Caco-2 (cell line): ENCODE data around the gene TMEM225B. TPM values are rescaled to one million over a fixed set of nuclear protein-coding genes. Genes with fewer than 3 reads are reported as not detected.

Experiments used
- BruUV-seq: library from RNA; stranded (reverse); fragments of 400-500 nt; replicated peaks from 2 replicates; lab custom pipeline; 2021; lab: Mats Ljungman, UMichigan
- CTCF ChIA-PET: fragments of 300-600 bp; sonication (Branson Sonifier 250); formaldehyde crosslinking; loops from one replicate; lab custom pipeline; 2022; ENCODE audit warnings: antibody characterized with exemption; lab: Charles Lee
- POLR2A ChIA-PET: fragments of 300-600 bp; sonication (Branson Sonifier 250); formaldehyde crosslinking; loops from one replicate; lab custom pipeline; 2022; ENCODE audit warnings: antibody characterized with exemption; lab: Charles Lee
- DNase-seq, 2 experiments: peaks; one replicate each; pipeline versions ENCODE4 v3.0.0 to v3.0.0-alpha.2; 2020 to 2022
- H3K27me3 ChIP-seq: replicated peaks from 2 replicates; pipeline ENCODE4 v1.6.0; 2011; ENCODE audit warnings: low read length; ENCODE audit not compliant: control insufficient read depth, insufficient read depth
- H3K36me3 ChIP-seq: 2 replicates; pipeline ENCODE4 v1.5.1; 2011; ENCODE audit warnings: low read length; ENCODE audit not compliant: control insufficient read depth, insufficient read depth
- H3K4me1 ChIP-seq: fragments of 250-450 bp; sonication (Bioruptor Pico); 2 replicates; pipeline ENCODE4 v1.5.1; 2020; ENCODE audit warnings: mild to moderate bottlenecking
- H3K4me3 ChIP-seq: 2 replicates; pipeline ENCODE4 v1.5.1; 2011; ENCODE audit warnings: low read depth, mild to moderate bottlenecking, control low read depth, low read length
- H3K9me3 ChIP-seq: fragments of 250-450 bp; sonication (Bioruptor Pico); 2 replicates; pipeline ENCODE4 v1.5.1; 2020; ENCODE audit warnings: mild to moderate bottlenecking, moderate library complexity
- H3K27ac Mint-ChIP-seq: one replicate; pipeline ENCODE4 v1.8.0; 2022; ENCODE audit warnings: mixed read lengths; ENCODE audit not compliant: unreplicated experiment
- H3K27me3 Mint-ChIP-seq: one replicate; pipeline ENCODE4 v1.8.0; 2022; ENCODE audit warnings: mixed read lengths; ENCODE audit not compliant: insufficient read depth, unreplicated experiment
- H3K36me3 Mint-ChIP-seq: one replicate; pipeline ENCODE4 v1.8.0; 2022; ENCODE audit warnings: mild to moderate bottlenecking, mixed read lengths; ENCODE audit not compliant: insufficient read depth, unreplicated experiment
- H3K4me1 Mint-ChIP-seq: one replicate; pipeline ENCODE4 v1.8.0; 2022; ENCODE audit warnings: low read depth, mixed read lengths; ENCODE audit not compliant: unreplicated experiment
- H3K4me3 Mint-ChIP-seq: one replicate; pipeline ENCODE4 v1.8.0; 2022; ENCODE audit warnings: mild to moderate bottlenecking, moderate library complexity, mixed read lengths; ENCODE audit not compliant: unreplicated experiment
- H3K9me3 Mint-ChIP-seq: one replicate; pipeline ENCODE4 v1.8.0; 2022; ENCODE audit warnings: mixed read lengths; ENCODE audit not compliant: unreplicated experiment
- CTCF ChIP-seq, 2 experiments: fragments of 200-600 bp in 1 of 2; IDR thresholded peaks; 1 replicate in 1 of 2; 2 replicates in 1 of 2; pipeline versions ENCODE4 v1.5.1 to v1.8.0; 2011 to 2022; ENCODE audit warnings: antibody characterized with exemption in 1 of 2, control low read depth in 1 of 2, inconsistent platforms in 1 of 2, low read depth in 1 of 2, low read length in 1 of 2, mild to moderate bottlenecking in 1 of 2, moderate library complexity in 1 of 2; ENCODE audit not compliant: insufficient read depth in 1 of 2, severe bottlenecking in 1 of 2, unreplicated experiment in 1 of 2
- intact Hi-C: fragments of 100-400 bp; cut with micrococcal nuclease; formaldehyde crosslinking; loops from one replicate; pipeline ENCODE4 v1.10.0; 2022; ENCODE audit not compliant: unreplicated experiment
- total RNA-seq: library from RNA; stranded (reverse); gene quantifications from 2 replicates; pipeline ENCODE4 v1.2.3, GENCODE V29; 2022

TMEM225B gene
- total RNA-seq, 1 experiment from 2014 or later: 0.27 TPM

GRCh38 chr7:99606531-99606930, 8.5 kb downstream of the TMEM225B start:
- Histone ChIP-seq H3K27me3 (peaks cover 1% of the 10 kb centered on the region; the same call in 1 of the 2 replicates), H3K4me3 (no peak overlapping the region), H3K36me3 (no peaks in the 10 kb centered on the region), H3K4me1 (no peaks in the 10 kb centered on the region), H3K9me3 (no peaks in the 10 kb centered on the region)
- Mint-ChIP-seq H3K4me1 (no peaks in the 10 kb centered on the region), H3K27ac (no peak overlapping the region), H3K4me3 (no peak overlapping the region), H3K27me3 (no peaks in the 10 kb centered on the region), H3K36me3 (no peaks in the 10 kb centered on the region), H3K9me3 (no peaks in the 10 kb centered on the region)
- ChIA-PET CTCF (no interaction called here), POLR2A (interaction anchor here (0.6 kb wide), 1 partner anchor 10 kb away, joined by 3 read pairs; the partner anchor contains the start of gene ZSCAN25)
- DNase-seq: no peak
- TF ChIP-seq CTCF (IDR thresholded peaks at IDR 0.05; ENCODE audit: insufficient read depth in 1 of 2, low read depth in 1 of 2, low read length in 1 of 2, severe bottlenecking in 1 of 2, unreplicated experiment in 1 of 2): no peak
- no TSS peak for BruUV-seq
- intact Hi-C loops: no loop called here

GRCh38 chr7:99607548-99607947, 9.5 kb downstream of the TMEM225B start:
- intact Hi-C loops: no loop called here
- ChIA-PET POLR2A (no interaction called here), CTCF (no interaction called here)
- H3K4me1 ChIP-seq: no peaks in the 10 kb centered on the region
- Mint-ChIP-seq H3K4me3 (no peak overlapping the region), H3K36me3 (no peaks in the 10 kb centered on the region), H3K9me3 (no peaks in the 10 kb centered on the region), H3K27me3 (no peaks in the 10 kb centered on the region), H3K4me1 (no peaks in the 10 kb centered on the region), H3K27ac (no peak overlapping the region)
- TF ChIP-seq CTCF (IDR thresholded peaks at IDR 0.05; ENCODE audit: insufficient read depth in 1 of 2, low read depth in 1 of 2, low read length in 1 of 2, severe bottlenecking in 1 of 2, unreplicated experiment in 1 of 2): no peak
- peaks cover 1% of the 10 kb centered on the region; the same call in 1 of the 2 replicates for H3K27me3 ChIP-seq
- H3K9me3 ChIP-seq: no peaks in the 10 kb centered on the region
- BruUV-seq: no TSS peak
- H3K4me3 ChIP-seq: no peak overlapping the region
- H3K36me3 ChIP-seq: no peaks in the 10 kb centered on the region
- DNase-seq: no peak

- H3K36me3 ChIP-seq: peaks cover 5% of the 10 kb centered on the region
- Mint-ChIP-seq H3K4me3 (no peak overlapping the region), H3K36me3 (peaks cover 26% of the 10 kb centered on the region), H3K27ac (no peak overlapping the region), H3K4me1 (peaks cover 21% of the 10 kb centered on the region), H3K27me3 (no peaks in the 10 kb centered on the region), H3K9me3 (no peaks in the 10 kb centered on the region)
- BruUV-seq: no TSS peak
- no peaks in the 10 kb centered on the region for H3K9me3 ChIP-seq
- no peaks in the 10 kb centered on the region; the same call in 1 of the 2 replicates for H3K4me1 ChIP-seq
- no peak for DNase-seq
- no peaks in the 10 kb centered on the region for H3K27me3 ChIP-seq
- H3K4me3 ChIP-seq: no peak overlapping the region
- ChIA-PET CTCF (no interaction called here), POLR2A (no interaction called here)
- no peak for TF ChIP-seq CTCF (IDR thresholded peaks at IDR 0.05; ENCODE audit: insufficient read depth in 1 of 2, low read depth in 1 of 2, low read length in 1 of 2, severe bottlenecking in 1 of 2, unreplicated experiment in 1 of 2)
- intact Hi-C loops: no loop called here
Measured at GRCh38 chr7:99614495-99614894, 16.4 kb downstream of the TMEM225B start.
